B cell (primary cell): ENCODE results near the gene CNN1. TPM values are rescaled to one million over a fixed set of nuclear protein-coding genes. Genes with fewer than 3 reads are reported as not detected.

ENCODE experiments used
- ATAC-seq: fragments of 200-7000 bp; cut with Tn5 transposase; one replicate; pipeline ENCODE4 v1.10.0; 2021; ENCODE audit warnings: low read depth, mild to moderate bottlenecking, moderate number of reproducible peaks, moderate library complexity
- CTCF ChIA-PET: fragments of 350-600 bp; sonication (Branson Sonifier 250); formaldehyde crosslinking; loops from one replicate; lab custom pipeline; 2021; ENCODE audit warnings: antibody characterized with exemption, inconsistent platforms; lab: Charles Lee
- POLR2A ChIA-PET: fragments of 350-600 bp; sonication (Branson Sonifier 250); formaldehyde crosslinking; loops from one replicate; lab custom pipeline; 2021; ENCODE audit warnings: antibody characterized with exemption; lab: Charles Lee
- DNase-seq: peaks from one replicate; pipeline ENCODE4 v3.0.0; 2013
- H2AFZ ChIP-seq: 2 replicates; pipeline ENCODE4 v1.6.1; 2012; ENCODE audit warnings: mild to moderate bottlenecking, low read depth, low read length; ENCODE audit not compliant: insufficient read depth, poor library complexity, severe bottlenecking
- H3K27ac ChIP-seq, 2 donors: 1 replicate in 1 of 2; 2 replicates in 1 of 2; pipeline ENCODE4 v1.5.1; 2012 to 2013; ENCODE audit warnings: low read length in 2 of 2, mild to moderate bottlenecking in 2 of 2, moderate library complexity in 1 of 2
- H3K27me3 ChIP-seq, 4 experiments: fragments of 200-600 bp in 1 of 4; sonication (generic) in 1 of 4; replicated peaks in 1 of 4; 1 replicate in 2 of 4; 2 replicates in 2 of 4; pipeline versions ENCODE4 v1.6.1 to v1.7.0; 2013 to 2016; ENCODE audit warnings: low read length in 3 of 4, mild to moderate bottlenecking in 2 of 4, mixed read lengths in 1 of 4, moderate library complexity in 1 of 4; ENCODE audit not compliant: insufficient read depth in 4 of 4, control insufficient read depth in 3 of 4; ENCODE audit errors: control extremely low read depth in 1 of 4
- H3K36me3 ChIP-seq, 2 experiments: replicated peaks in 1 of 2; 1 replicate in 1 of 2; 2 replicates in 1 of 2; pipeline versions ENCODE4 v1.6.1 to v1.7.1; 2013; ENCODE audit warnings: low read length in 1 of 2; ENCODE audit not compliant: insufficient read depth in 2 of 2, control insufficient read depth in 1 of 2; ENCODE audit errors: control extremely low read depth in 1 of 2, extremely low read depth in 1 of 2
- H3K4me1 ChIP-seq, 2 donors: fragments of 200-600 bp in 1 of 2; sonication (generic) in 1 of 2; 1 replicate in 1 of 2; 2 replicates in 1 of 2; pipeline versions ENCODE4 v1.5.1 to v1.6.1; 2013 to 2017; ENCODE audit warnings: low read length in 2 of 2; ENCODE audit not compliant: control insufficient read depth in 2 of 2, insufficient read depth in 2 of 2
- H3K4me2 ChIP-seq: replicated peaks from 2 replicates; pipeline ENCODE3; 2012; ENCODE audit warnings: mild to moderate bottlenecking, low read depth, low read length; ENCODE audit not compliant: poor library complexity, severe bottlenecking
- H3K4me3 ChIP-seq, 5 experiments: fragments of 200-600 bp in 1 of 5; sonication (generic) in 1 of 5; 1 replicate in 3 of 5; 2 replicates in 2 of 5; pipeline versions ENCODE4 v1.5.1 to v1.7.0; 2011 to 2016; ENCODE audit warnings: low read length in 4 of 5, mild to moderate bottlenecking in 4 of 5, low read depth in 2 of 5, control low read depth in 1 of 5, moderate library complexity in 1 of 5; ENCODE audit not compliant: insufficient read depth in 1 of 5; ENCODE audit errors: control extremely low read depth in 1 of 5, extremely low read depth in 1 of 5
- H3K79me2 ChIP-seq: fragments of 200-600 bp; sonication (generic); one replicate; pipeline ENCODE4 v1.6.0; 2016; ENCODE audit warnings: low read length; ENCODE audit not compliant: control insufficient read depth, insufficient read depth
- H3K9ac ChIP-seq: fragments of 200-600 bp; sonication (generic); 2 replicates; pipeline ENCODE4 v1.6.1; 2017; ENCODE audit warnings: mild to moderate bottlenecking, low read length, moderate library complexity
- H3K9me3 ChIP-seq, 3 donors: one replicate each; pipeline versions ENCODE4 v1.6.1 to v1.7.1; 2013; ENCODE audit warnings: low read length in 2 of 3; ENCODE audit not compliant: control insufficient read depth in 2 of 3, insufficient read depth in 1 of 3; ENCODE audit errors: control extremely low read depth in 1 of 3
- H4K20me1 ChIP-seq: 2 replicates; pipeline ENCODE4 v1.6.0; 2012; ENCODE audit warnings: mild to moderate bottlenecking, low read length; ENCODE audit not compliant: insufficient read depth, control insufficient read depth, poor library complexity, severe bottlenecking
- H3K27ac Mint-ChIP-seq: one replicate; pipeline ENCODE4 v1.8.0; 2021; ENCODE audit warnings: mixed read lengths
- H3K27me3 Mint-ChIP-seq: one replicate; pipeline ENCODE4 v1.8.0; 2021; ENCODE audit warnings: mixed read lengths
- H3K4me1 Mint-ChIP-seq: one replicate; pipeline ENCODE4 v1.8.0; 2021; ENCODE audit warnings: mixed read lengths
- H3K4me3 Mint-ChIP-seq: one replicate; pipeline ENCODE4 v1.8.0; 2021; ENCODE audit warnings: mixed read lengths
- H3K9me3 Mint-ChIP-seq: one replicate; pipeline ENCODE4 v1.8.0; 2022; ENCODE audit warnings: mixed read lengths; ENCODE audit not compliant: insufficient read depth
- CTCF ChIP-seq: fragments of 200-600 bp; IDR thresholded peaks from one replicate; pipeline ENCODE4 v1.8.0; 2022; ENCODE audit warnings: antibody characterized with exemption, mild to moderate bottlenecking
- EZH2 ChIP-seq: IDR thresholded peaks from 2 replicates; pipeline ENCODE4 v1.6.1; 2012; ENCODE audit warnings: borderline replicate concordance, low read depth, mild to moderate bottlenecking, moderate library complexity, low read length; ENCODE audit not compliant: insufficient read depth, poor library complexity, severe bottlenecking
- WGBS: methylation state at CpG from one replicate; pipeline ENCODE4 v1.1.5; 2013; ENCODE audit warnings: missing lambda C conversion rate; ENCODE audit not compliant: insufficient coverage; 5-methylcytosine and 5-hydroxymethylcytosine counted together
- intact Hi-C: fragments of 100-400 bp; cut with micrococcal nuclease; formaldehyde crosslinking; loops from one replicate; pipeline ENCODE4 v1.10.0; 2022
- polyA plus RNA-seq: library from polyadenylated mRNA; depleted of rRNA; stranded (reverse); fragments of >200 nt; gene quantifications from 2 replicates; pipeline ENCODE4 v1.2.3, GENCODE V29; 2012
- total RNA-seq, 2 donors: library from RNA; stranded (reverse); fragments of 120-200 nt in 1 of 2; gene quantifications; 1 replicate in 1 of 2; 2 replicates in 1 of 2; pipeline versions ENCODE4 v1.2.3 to v1.2.4, GENCODE V29; 2013 to 2022

Gene CNN1
- total and polyA plus RNA-seq, 2 donors (not counting 1 experiment from before 2014, with no cell fraction given) = not detected

GRCh38 chr19:11596156-11596555, 57.5 kb downstream of the CNN1 start:
- Mint-ChIP-seq H3K27me3 (no peaks in the 10 kb centered on the region), H3K9me3 (no peaks in the 10 kb centered on the region), H3K4me3 (peak overlapping the region; percentile 95), H3K4me1 (peaks cover 28% of the 10 kb centered on the region), H3K27ac (peak overlapping the region; percentile 56)
- no peaks in the 10 kb centered on the region for H4K20me1 ChIP-seq
- no peak for DNase-seq
- TF ChIP-seq EZH2 = no peak
- TF ChIP-seq CTCF = no peak
- intact Hi-C loops = loop anchor here (2.0 kb wide), 2 partner anchors 67 to 171 kb away; partner anchors contain the start of genes ECSIT and ZNF441
- no peak overlapping the region for H3K4me3 ChIP-seq
- no peak overlapping the region for H3K27ac ChIP-seq
- ATAC-seq = no peak
- ChIA-PET CTCF (interaction anchor here (0.6 to 0.8 kb wide), 3 partner anchors 8 to 104 kb away, joined by 3 read pairs; no protein-coding TSS in a partner anchor), POLR2A (interaction anchor here (0.6 kb wide), 1 partner anchor 23 kb away, joined by 3 read pairs; no protein-coding TSS in a partner anchor)
- peaks cover 30% of the 10 kb centered on the region for H3K79me2 ChIP-seq
- H3K27me3 ChIP-seq = no peaks in the 10 kb centered on the region
- no peaks in the 10 kb centered on the region for H3K36me3 ChIP-seq
- no peaks in the 10 kb centered on the region for H3K9me3 ChIP-seq
- 97% methylated on average over 5 of the region's 10 CpGs for WGBS
- H3K4me2 ChIP-seq = no peak overlapping the region
- peaks cover 14 to 27% of the 10 kb centered on the region in 2 donors for H3K4me1 ChIP-seq
- H2AFZ ChIP-seq = no peak overlapping the region
- no peak overlapping the region for H3K9ac ChIP-seq
